Testis (tissue), 3 donors: ENCODE results near the gene DEF6. TPM values are rescaled to one million over a fixed set of nuclear protein-coding genes. Genes with fewer than 3 reads are reported as not detected.

Experiments used
- DNase-seq: peaks from one replicate; pipeline ENCODE4 v3.0.0-alpha.2; 2019
- H3K27ac ChIP-seq, 2 donors: fragments of 200-600 bp; sonication (generic); one replicate each; pipeline ENCODE4 v1.5.1; 2019
- H3K27me3 ChIP-seq: fragments of 200-600 bp; sonication (generic); one replicate; pipeline ENCODE4 v1.5.1; 2019
- H3K36me3 ChIP-seq: fragments of 200-600 bp; sonication (generic); one replicate; pipeline ENCODE4 v1.5.1; 2017; ENCODE audit warnings: low read depth; ENCODE audit errors: missing control alignments
- H3K4me1 ChIP-seq: fragments of 200-600 bp; sonication (generic); one replicate; pipeline ENCODE4 v1.5.1; 2019
- H3K4me3 ChIP-seq, 2 donors: fragments of 200-600 bp; sonication (generic); one replicate each; pipeline ENCODE4 v1.5.1; 2017 to 2019
- H3K9me3 ChIP-seq: fragments of 200-600 bp; sonication (generic); one replicate; pipeline ENCODE4 v1.5.1; 2017
- CTCF ChIP-seq, 3 experiments: fragments of 450-650 bp in 2 of 3; fragments of 200-600 bp in 1 of 3; sonication (generic) in 1 of 3; IDR thresholded peaks; one replicate each; pipeline ENCODE4 v1.5.1; 2016 to 2019; ENCODE audit warnings: antibody characterized with exemption in 3 of 3, mild to moderate bottlenecking in 2 of 3, moderate library complexity in 1 of 3
- POLR2A ChIP-seq: fragments of 450-650 bp; IDR thresholded peaks from one replicate; pipeline ENCODE4 v1.6.1; 2017; ENCODE audit warnings: antibody characterized with exemption, mild to moderate bottlenecking, moderate library complexity
- WGBS, 2 donors: methylation state at CpG; one replicate each; pipeline ENCODE4 v1.1.5; 2018; 5-methylcytosine and 5-hydroxymethylcytosine counted together
- intact Hi-C: fragments of 100-400 bp; cut with DNase I; formaldehyde crosslinking; loops from one replicate; pipeline ENCODE4 v1.15.1; 2023; ENCODE audit warnings: low total_unique reads
- polyA plus RNA-seq: library from polyadenylated mRNA; stranded (reverse); fragments of 350-450 nt; fragmentation: Illumina TruSeq; extraction: RNeasy Lipid Tissue Mini Kit (QIAGEN cat#74804); gene quantifications from one replicate; pipeline ENCODE4 v1.2.3, GENCODE V29; 2014; ENCODE audit warnings: low read depth, low replicate concordance; ENCODE audit not compliant: insufficient read depth
- total RNA-seq, 2 donors: library from RNA; depleted of rRNA; stranded (reverse); fragments of >200 nt; gene quantifications; one replicate each; pipeline ENCODE4 v1.2.3, GENCODE V29; 2016

Gene DEF6
- total and polyA plus RNA-seq, 3 donors from 2014 or later = 13.1 to 29.5 (median 20.9) TPM

GRCh38 chr6:35362200-35362599 is 64.6 kb downstream of the DEF6 start:
- Histone ChIP-seq H3K27me3 (no peaks in the 10 kb centered on the region), H3K4me3 (no peak overlapping the region), H3K27ac (no peak overlapping the region), H3K4me1 (peaks cover 34% of the 10 kb centered on the region), H3K36me3 (no peaks in the 10 kb centered on the region), H3K9me3 (no peaks in the 10 kb centered on the region)
- 95 to 100% methylated on average over 2 of the region's 2 CpGs for WGBS, 2 donors
- intact Hi-C loops = no loop called here
- no peak for DNase-seq
- TF ChIP-seq CTCF (IDR thresholded peaks at IDR 0.05) (no peak), POLR2A (no peak)

- Histone ChIP-seq H3K9me3 (no peaks in the 10 kb centered on the region), H3K4me3 (no peak overlapping the region), H3K27me3 (no peaks in the 10 kb centered on the region), H3K36me3 (no peaks in the 10 kb centered on the region), H3K4me1 (peaks cover 27% of the 10 kb centered on the region), H3K27ac (no peak overlapping the region)
- intact Hi-C loops = no loop called here
- no peak for TF ChIP-seq POLR2A
- no peak for TF ChIP-seq CTCF (IDR thresholded peaks at IDR 0.05)
- no peak for DNase-seq
- WGBS, 2 donors = 82 to 88% methylated on average over 10 of the region's 10 CpGs
Observed at GRCh38 chr6:35363293-35363750, 65.7 kb downstream of the DEF6 start.

GRCh38 chr6:35365594-35366203 is 68.1 kb downstream of the DEF6 start:
- intact Hi-C loops = no loop called here
- H3K36me3 ChIP-seq = no peaks in the 10 kb centered on the region
- H3K27ac ChIP-seq = no peak overlapping the region
- no peaks in the 10 kb centered on the region for H3K9me3 ChIP-seq
- no peak for TF ChIP-seq POLR2A
- TF ChIP-seq CTCF (IDR thresholded peaks at IDR 0.05) = no peak
- no peak for DNase-seq
- peaks cover 6% of the 10 kb centered on the region for H3K4me1 ChIP-seq
- no peak overlapping the region for H3K4me3 ChIP-seq
- 90 to 93% methylated on average over 6 of the region's 6 CpGs for WGBS, 2 donors
- H3K27me3 ChIP-seq = no peaks in the 10 kb centered on the region

- Histone ChIP-seq H3K27ac (no peak overlapping the region), H3K27me3 (no peaks in the 10 kb centered on the region), H3K9me3 (no peaks in the 10 kb centered on the region), H3K4me1 (peaks cover 2% of the 10 kb centered on the region), H3K36me3 (no peaks in the 10 kb centered on the region), H3K4me3 (no peak overlapping the region)
- DNase-seq = no peak
- intact Hi-C loops = no loop called here
- TF ChIP-seq POLR2A (no peak), CTCF (IDR thresholded peaks at IDR 0.05) (no peak)
Observed at GRCh38 chr6:35366204-35366596, 68.6 kb downstream of the DEF6 start.

- H3K9me3 ChIP-seq = no peaks in the 10 kb centered on the region
- H3K27ac ChIP-seq = no peak overlapping the region
- H3K4me3 ChIP-seq = no peak overlapping the region
- H3K4me1 ChIP-seq = no peaks in the 10 kb centered on the region
- intact Hi-C loops = no loop called here
- TF ChIP-seq POLR2A = no peak
- no peak for TF ChIP-seq CTCF (IDR thresholded peaks at IDR 0.05)
- H3K27me3 ChIP-seq = no peaks in the 10 kb centered on the region
- H3K36me3 ChIP-seq = no peaks in the 10 kb centered on the region
- DNase-seq = no peak
- WGBS, 2 donors = 84 to 89% methylated on average over 4 to 5 of the region's 5 CpGs
Observed at GRCh38 chr6:35367646-35368037, 70.0 kb downstream of the DEF6 start.
